Stimulated activated CD4-positive, alpha-beta T cell treated with anti-CD3 and anti-CD28 coated beads, Interleukin-15, amount 100 ng/mL, for 48 hours (primary cell): ENCODE data around the gene AP3B2.
"Not testable (repeated sequence)": the region's sequence is repeated elsewhere in the genome, so short reads cannot be mapped to it uniquely, and the experiment has no call there.

Experiments
- DNase-seq, 2 donors: peaks; one replicate each; pipeline ENCODE4 v3.0.0-alpha.2; 2020; ENCODE audit warnings: low read depth in 2 of 2

Gene AP3B2

DNA sequence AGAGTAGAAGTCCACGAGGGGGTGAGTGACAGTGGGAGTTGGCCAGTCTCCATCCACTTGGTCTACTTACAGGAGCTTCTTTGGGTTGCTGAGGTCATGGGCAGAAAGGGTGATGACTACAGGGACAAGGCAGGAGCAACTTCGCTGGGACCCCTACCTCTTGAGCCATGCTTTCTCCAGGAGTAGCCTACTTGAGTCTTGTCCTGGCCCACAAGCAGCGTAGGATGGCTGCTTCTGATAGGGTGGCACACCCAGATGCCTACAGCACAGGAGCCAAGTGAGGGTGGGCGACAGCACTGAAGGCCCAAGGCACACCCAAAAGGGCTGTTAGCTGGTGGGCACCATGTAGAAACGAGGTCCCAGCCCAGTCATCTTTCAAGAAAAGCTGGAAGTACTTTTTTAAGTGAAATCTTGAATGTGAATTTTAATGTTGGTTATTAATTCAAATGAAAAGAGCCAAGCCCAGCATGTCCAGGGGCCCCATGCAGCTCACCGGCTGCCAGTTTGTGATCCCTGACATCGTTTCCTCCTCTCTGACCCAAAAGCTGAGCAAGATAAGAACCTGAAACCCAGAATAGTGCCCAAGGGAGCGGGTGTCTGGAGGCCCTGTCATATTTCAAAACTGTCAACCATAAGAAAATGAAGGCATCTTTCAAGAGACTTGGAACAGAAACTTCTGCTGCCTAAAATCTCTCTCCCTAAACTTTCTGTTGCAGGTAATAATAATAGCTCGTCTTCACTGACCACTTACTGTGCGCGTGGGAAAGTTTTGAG, 60.3 kb downstream of the AP3B2 start:
- DNase-seq: no peak

DNA sequence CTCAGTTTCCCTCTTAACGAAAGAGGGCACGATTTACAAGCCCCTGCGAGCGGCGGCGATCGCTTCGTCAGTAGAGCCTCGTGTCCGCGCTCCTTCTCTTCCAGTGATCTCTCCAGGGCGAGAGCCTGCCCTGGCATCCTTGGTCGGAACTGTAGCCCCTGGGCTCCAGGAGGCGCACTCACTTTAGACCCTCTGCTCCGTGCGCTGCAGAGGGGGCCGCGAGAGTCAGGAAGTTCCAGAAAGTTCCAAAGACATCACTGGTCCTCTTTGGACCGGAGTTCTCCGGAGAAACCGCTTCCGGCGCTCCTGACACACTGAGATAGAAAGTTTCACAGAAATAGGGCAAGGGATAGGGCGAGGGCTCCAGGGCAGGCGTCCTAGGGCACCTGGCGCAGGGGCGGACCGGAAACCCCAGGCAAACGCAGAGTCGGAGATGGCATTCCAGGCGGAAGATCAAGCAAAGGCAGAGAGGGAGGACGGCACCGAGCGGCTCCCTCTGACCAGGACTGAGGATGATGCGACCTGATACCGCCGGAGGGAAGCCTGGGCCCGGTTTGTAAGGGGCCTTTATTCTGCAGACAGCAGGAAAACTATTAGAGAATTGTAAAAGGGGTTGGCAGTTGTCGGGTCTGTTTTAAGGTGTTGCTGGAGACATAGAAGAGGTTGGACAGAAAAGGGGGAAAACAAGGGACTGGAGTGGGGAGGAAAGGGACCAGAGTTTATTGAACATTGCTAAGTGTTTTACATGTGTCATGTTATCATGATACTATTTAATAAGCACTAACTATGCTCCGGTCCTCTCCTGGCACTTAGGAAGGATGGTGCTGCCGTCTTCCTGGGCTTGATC, 61.2 kb downstream of the AP3B2 start:
- no peak for DNase-seq

DNA sequence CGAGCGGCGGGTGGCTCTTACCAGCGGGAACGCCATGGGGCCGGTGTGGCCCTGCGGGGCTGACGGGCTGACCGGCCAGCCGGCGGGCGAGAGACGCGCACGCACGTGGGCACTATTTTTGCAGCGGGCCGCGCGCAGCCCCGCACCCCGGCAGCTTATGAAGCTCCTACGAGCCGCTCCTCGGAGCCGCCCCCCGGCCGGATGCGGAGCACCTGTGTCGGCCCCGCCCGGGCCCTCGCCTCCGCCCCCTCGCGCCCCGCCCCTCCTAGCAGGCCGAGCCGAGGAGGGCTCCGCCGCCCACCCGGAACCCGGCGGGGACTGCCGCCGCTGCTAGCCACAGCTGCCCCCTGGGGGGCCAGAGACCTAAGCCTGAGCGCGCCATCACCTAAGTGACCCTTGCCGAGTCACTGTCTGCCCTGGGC, 61.8 kb downstream of the AP3B2 start:
- no peak for DNase-seq

DNA sequence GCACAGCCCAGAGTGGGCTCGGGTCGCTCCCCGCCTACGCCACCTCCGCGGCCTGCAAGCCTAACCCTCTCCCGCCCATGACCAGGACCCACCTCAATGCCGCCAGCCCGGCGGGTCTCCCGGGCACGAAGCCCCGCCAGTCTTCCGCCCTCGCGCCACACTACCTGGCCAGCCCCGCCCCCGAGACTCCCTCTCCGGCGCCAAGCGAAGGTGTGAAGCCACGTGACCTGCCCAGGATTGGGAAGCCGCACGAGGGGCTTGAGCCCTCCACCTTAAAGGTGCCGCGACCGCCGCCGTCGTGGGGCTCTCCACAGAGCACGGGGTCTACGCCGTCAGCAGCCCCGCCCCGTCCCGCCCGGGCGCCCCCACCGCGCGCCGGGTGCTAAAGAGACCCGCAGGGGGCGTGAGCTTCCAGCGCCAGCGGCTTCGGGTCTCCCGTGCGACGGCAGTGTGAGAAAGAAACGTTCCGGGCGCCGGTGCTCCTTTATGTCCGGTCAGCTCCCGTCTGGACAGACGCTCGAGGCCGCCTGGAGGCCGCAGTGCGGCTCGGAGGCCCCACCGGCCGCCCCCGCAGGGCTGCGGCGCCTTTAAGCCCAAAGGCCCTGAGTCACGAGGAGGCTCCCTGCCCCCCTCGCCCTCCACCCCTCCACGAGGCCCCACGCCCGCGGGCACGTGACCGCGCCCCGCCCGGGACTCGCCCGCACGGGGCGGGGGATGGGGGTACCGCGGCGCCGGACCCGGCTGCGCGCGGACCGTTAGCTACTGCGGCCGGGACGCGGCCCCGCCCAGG, 62.4 kb downstream of the AP3B2 start, which contains the start of gene CPEB1:
TSS of gene CPEB1 (minus strand) at position 319 of the 790 bp plus-strand sequence. CDS start 18,904 bp downstream, outside the sequence.
- peak in 1 of 2 donors; percentile 22 for DNase-seq

DNA sequence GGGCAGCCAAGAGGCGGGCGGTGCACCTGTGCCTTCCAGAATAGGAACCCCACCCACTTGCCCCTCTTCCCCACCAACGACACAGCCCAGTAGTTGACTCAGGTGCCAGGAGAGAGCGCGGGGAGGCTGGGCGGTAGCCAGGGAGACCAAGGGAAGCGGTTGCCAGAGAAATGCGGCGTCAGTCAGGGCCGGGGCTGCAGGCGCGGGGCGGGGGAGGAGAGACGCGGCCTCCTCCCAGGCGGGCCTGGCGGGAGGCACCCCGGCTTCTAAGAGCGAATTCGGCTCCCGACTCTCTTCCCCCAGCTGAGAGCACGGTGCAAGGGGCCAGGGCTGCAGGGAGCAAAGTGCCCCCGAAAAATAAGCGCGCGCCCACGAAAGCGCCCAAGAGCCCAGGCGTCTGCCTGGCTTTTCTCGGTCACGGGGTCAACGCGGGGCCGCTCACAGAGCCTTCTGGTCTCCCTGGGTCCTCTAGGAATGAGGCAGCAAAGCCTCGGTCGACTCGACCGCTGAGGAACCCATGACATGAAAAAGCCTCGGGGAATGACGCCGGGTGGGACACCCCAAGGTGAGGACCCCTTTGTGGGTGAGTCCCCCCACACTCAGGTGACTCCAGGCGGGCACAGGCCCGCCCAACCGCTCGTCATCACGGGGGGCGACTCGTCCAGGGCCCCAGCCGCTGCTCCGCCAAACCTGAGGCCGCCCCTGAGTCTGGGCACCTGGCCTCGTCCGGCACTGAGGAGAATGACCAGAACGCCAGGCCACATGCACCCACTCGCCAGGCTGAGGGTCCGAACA, 63.2 kb downstream of the AP3B2 start:
- no peak for DNase-seq

DNA sequence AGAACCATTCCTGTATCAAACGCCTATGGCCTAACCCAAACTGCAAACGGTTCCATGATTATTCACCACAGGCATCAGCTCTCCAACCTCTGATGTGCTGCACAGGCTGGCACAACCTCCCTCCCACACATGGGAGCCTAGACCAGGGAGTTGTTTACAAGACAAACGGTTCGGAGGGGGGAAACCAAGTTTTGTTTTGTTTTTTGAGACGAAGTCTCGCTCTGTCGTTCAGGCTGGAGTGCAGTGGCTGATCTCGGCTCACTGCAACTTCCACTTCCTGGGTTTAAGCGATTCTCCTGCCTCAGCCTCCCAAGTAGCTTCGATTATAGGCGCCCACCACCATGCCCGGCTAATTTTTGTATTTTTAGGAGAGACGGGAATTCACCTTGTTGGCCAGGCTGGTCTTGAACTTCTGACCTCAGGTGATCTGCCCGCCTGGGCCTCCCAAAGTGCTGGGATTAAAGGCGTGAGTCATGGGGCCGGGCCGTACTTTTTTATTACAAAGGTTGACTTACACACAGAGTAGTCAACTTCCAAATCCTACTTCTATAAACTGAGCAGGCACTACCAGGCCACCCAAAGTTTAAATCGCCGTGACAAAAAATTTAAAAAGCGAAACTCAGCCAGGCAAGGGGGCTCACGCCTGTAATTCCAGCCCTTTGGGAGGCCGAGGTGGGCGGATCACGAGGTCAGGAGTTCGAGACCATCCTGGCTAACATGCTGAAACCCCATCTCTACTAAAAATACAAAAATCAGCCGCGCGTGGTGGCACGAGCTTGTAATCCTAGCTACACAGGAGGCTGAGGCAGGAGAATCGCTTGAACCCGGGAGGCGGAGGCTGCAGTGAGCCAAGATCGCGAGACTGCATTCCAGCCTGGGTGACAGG, 64.5 kb downstream of the AP3B2 start:
- DNase-seq: not testable (repeated sequence)

DNA sequence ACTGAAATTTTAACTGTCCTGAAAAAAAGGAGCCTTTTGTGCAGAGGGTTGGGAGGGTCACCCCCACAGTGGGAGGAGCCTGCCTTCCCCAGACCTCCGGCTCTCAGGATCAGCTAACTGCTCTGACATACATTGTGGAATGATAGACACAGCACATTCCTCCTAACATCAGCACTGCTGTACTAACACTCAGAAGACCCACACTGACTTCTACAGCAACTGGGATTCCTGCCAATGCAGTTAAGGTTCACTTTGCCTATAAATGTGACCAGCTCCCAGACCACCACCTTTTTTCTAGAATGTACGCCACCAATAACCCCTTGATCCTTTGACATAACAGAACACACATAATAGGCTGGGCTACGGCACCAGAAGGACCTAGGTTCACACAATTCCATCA, 65.7 kb downstream of the AP3B2 start:
- no peak for DNase-seq

DNA sequence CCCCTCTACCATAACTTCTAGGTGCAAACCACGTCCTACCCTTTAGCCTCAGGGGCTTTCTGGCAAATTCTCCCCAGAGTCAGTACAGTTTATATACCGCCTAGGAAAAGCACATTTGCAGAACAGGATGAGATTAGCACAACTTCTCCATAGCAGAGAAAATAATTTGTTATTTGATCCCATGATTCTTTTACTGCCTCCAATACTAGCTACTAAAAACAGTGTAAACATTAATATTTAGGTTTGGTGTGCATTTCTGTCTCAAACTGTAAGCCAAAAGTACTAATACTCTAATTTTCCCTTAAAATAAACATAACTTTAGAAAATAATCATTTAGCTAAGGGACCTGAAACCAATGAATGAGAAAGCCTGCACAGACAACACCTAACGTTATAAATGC, 67.0 kb downstream of the AP3B2 start:
- DNase-seq: no peak

DNA sequence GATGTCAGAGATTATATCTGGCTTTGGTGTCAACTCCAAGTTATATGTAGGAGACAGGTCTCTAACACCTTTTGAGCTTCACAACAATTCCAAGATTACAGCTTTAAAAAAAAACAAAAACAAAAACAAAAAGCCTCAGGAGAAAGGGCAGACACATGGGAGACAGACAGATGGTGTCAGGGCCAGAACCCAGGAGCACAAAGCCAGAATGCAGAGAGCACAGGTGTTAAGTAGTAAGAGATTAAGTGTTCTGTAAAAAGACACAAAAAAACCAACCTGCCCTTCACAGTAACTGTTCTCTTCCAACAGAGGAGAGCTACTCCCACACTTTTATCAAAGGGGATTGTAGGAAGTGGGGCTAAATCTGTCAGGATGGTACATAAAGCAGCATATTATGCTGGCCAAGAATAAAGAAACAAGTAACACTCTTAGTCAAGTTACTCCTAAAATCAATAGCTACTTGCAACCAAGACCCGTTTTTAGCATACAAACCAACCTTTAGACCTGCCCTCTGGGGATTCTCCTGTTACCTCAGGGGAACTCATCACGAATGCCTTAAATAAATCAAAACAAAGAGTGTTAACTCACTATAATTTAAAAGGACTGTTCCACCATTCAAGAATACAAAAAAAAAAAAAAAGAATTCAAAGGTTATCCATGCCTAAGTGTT, 68.4 kb downstream of the AP3B2 start:
- no peak for DNase-seq

DNA sequence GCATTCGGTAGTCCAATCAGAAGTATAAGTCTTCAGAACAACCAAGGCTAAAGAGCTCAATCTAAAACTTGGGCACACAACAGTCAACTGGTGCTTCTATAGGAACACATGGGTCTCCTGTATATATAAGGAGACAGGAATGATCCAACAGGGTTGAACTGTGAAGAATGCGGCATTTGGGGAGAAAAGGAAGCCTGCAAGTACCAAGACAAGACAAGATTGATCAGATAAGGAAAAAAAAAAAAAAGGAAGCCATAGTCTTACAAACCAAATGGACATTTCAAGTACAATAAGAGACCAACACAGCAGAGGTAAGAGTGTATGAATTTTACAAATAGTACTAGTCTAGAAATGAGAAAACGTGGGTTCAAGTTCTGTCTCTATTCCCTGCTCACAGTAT, 69.0 kb downstream of the AP3B2 start:
- DNase-seq: no peak

DNA sequence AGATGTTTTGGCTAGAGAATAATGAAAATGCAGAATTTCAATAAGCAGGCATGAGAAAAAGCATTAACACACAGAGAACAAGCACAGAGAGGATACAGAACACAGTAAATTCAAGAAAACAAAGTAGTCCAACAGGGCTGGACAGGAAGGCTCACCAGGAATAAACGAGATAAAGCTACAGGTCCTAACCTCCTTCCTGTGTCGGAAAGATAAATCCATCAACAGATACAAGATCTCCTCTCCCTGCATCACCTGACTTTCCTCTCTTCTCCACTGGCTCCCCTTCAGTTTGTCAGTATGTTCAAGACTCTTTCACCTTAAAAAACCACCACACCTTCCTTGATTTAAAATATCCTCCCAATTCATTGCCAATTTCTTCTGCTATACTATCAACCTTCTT, 73.9 kb downstream of the AP3B2 start:
- DNase-seq: no peak

DNA sequence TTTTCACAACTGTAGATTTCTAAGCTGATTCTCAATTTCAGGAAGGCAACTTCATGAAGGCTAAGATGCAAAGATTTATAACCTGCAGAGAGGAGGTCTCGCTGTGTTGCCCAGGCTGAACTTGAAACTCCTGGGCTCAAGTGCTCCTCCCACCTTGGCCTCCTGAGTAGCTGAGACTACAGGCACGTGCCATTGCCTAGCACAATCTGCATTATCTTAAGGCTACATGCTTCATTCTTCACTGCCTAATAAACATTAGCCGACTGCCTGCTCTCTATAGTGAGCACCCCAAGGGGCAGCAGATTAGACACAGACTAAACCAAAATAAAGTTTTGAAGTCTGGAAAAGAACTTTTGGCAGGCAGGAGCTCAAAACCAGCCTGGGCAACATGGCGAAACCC, 79.6 kb downstream of the AP3B2 start:
- no peak for DNase-seq

DNA sequence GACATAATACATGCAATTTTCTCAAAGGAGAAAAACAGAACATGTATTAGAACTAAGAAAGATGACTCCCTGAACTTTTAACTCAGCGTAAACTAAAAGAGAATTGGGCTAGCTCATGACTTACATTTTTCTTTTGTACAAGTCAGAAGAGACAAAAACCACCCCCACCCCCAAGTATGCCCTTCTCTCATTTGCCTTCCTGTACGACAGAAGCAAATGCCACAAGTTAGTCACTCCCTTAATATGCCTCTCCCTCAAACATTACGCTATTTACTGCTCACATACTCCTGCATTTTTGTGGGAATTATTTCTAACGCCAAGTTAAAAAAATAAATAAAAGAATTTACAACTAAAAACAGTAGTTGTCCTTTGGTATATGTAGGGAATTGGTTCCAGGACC, 84.5 kb downstream of the AP3B2 start:
- DNase-seq: no peak

DNA sequence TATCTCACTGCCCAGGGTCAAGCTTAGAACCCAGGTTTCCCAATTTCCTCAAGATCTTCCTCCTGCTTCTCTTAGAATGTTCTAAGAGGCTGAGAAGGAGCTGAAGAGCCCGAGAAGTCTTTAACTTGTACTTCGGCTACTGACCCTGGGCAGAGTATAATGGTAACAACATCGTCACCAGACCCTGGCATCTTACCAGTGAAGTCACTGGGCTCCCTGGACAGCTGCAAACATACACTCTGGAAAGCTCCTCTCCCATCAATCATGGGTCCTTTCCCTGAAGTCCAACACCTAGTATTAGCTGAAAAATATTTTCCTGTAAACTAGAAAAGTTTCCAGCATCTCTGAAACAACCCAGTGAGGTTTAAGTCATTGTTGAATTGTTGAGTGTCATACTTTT, 85.2 kb downstream of the AP3B2 start:
- no peak for DNase-seq

DNA sequence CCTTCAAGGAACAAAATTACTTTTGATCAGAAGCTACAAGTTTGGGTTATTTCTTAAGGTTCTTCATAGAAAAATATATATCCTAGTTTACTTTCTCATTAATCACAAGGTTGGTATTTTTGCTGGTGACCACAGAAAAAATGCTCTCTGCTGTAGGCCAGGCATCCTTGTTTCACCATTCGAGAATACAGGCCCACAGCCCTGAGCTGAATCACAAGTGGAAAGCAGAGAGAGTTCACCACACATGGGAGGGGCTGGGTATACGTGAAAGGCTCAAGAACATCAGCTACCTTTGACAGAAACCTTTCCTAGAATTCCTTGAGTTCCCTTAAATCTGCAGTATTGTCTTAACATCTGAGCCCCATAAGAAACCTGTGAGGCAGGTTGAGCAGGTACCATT, 85.7 kb downstream of the AP3B2 start:
- no peak for DNase-seq

DNA sequence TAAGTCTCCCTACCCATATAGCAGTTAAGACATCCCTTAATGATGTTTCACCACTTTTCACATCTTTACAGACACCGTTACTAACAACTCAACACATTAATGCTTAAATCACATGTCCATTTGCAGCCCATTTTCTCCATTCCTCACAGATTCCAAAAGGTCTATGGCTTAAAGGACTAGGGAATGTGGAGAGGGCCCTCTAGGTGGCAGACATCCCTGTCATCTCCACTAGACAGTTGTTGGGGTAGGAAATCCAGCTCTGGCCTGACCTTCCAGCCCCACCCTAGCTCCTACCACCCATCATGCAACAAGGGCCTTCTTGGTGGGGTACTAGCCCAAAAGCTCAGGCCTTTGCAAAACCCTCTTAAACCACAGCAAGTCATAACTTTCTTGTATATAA, 87.7 kb downstream of the AP3B2 start:
- DNase-seq: no peak

DNA sequence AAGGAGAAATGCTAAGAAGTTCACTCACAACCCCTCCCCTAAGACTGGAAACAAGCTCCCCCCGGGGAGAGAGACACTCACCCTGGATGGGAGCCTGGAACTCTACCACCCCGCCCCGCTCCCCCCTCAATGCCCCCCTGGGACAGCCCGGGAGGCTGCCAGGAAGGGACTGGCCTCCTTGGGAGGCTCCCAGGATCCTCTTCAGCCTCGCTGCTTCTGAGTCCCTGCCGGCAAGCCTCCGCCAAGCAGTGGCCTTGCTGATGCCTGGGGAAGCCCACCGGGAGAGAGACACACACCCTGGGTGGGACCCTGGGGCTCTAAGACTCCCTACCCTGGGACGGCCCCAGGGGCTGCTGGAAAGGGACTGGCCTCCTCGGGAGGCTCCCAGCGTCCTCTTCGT, 95.9 kb downstream of the AP3B2 start:
- no peak for DNase-seq

DNA sequence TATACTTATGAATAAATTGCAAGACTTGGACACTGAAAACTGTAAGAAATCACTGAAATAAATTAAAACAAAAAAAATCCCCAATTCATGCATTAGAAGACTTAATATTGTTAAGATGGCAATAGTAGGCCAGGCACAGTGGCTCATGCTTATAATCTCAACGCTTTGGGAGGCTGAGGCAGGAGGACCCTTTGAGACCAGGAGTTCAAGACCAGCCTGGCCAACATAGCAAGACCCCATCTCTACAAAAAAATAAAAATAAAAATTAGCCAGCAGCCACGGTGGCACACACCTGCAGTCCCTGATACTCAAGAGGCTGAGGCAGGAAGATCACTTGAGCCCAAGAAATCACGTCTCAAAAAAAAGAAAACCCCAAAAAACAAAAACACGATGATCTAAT, 98.3 kb downstream of the AP3B2 start:
- no peak for DNase-seq
